ENCODE results near the gene STK17B. TPM values are rescaled to one million over a fixed set of nuclear protein-coding genes. Genes with fewer than 3 reads are reported as not detected.

STK17B gene
- total RNA-seq, 1 experiment from 2014 or later, result 14.9 TPM

DNA sequence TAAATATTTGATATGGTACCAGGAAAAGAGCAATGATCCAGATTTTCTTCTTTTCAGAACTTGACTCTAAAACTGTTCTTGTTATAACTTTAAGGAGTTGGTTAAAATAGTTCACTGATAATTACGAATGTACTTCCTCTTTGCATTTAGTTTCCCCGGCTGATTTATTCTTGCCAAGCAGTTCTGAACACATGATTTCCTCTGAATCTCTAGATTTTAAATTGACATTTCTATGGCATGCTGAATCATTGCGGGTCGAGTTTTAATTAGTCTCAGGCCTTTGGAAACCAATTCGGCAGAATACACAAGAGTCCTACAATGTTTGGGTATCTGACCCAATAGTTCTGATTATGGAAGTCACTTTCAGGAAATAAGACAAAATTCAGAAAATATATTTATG is 65.4 kb downstream of the STK17B start:
- intact Hi-C loops (cut with micrococcal nuclease; ENCODE audit: unreplicated experiment), result no loop called here
- POLR2A ChIA-PET (ENCODE audit: unreplicated experiment), result no interaction called here
- Histone ChIP-seq H3F3A (ENCODE audit: insufficient read depth, low read depth) (no peaks in the 10 kb centered on the region), H3K4me1 (replicated peaks; ENCODE audit: insufficient read depth) (no peaks in the 10 kb centered on the region), H3K9me3 (ENCODE audit: insufficient read depth, low read depth) (no peaks in the 10 kb centered on the region), H3K4me2 (no peak overlapping the region), H3K79me2 (ENCODE audit: low read depth) (no peaks in the 10 kb centered on the region), H2AFZ (no peak overlapping the region), H3K9me2 (ENCODE audit: insufficient read depth) (no peaks in the 10 kb centered on the region), H3K36me3 (ENCODE audit: low read depth) (no peaks in the 10 kb centered on the region), H3K27me3 (ENCODE audit: insufficient read depth, low read depth) (no peaks in the 10 kb centered on the region), H4K20me1 (ENCODE audit: insufficient read depth) (no peaks in the 10 kb centered on the region), H3K27ac (no peak overlapping the region), H3K4me3 (no peak overlapping the region)
- TF ChIP-seq, protein P1, sequence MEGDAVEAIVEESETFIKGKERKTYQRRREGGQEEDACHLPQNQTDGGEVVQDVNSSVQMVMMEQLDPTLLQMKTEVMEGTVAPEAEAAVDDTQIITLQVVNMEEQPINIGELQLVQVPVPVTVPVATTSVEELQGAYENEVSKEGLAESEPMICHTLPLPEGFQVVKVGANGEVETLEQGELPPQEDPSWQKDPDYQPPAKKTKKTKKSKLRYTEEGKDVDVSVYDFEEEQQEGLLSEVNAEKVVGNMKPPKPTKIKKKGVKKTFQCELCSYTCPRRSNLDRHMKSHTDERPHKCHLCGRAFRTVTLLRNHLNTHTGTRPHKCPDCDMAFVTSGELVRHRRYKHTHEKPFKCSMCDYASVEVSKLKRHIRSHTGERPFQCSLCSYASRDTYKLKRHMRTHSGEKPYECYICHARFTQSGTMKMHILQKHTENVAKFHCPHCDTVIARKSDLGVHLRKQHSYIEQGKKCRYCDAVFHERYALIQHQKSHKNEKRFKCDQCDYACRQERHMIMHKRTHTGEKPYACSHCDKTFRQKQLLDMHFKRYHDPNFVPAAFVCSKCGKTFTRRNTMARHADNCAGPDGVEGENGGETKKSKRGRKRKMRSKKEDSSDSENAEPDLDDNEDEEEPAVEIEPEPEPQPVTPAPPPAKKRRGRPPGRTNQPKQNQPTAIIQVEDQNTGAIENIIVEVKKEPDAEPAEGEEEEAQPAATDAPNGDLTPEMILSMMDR (conservative IDR thresholded peaks at IDR 0.05), result no peak
- TF ChIP-seq EZH2 (IDR thresholded peaks at IDR 0.05; ENCODE audit: low read depth), result no peak
- no peak for DNase-seq
- CTCF ChIA-PET, result no interaction called here
- no TSS peak for BruUV-seq (replicated peaks)

DNA sequence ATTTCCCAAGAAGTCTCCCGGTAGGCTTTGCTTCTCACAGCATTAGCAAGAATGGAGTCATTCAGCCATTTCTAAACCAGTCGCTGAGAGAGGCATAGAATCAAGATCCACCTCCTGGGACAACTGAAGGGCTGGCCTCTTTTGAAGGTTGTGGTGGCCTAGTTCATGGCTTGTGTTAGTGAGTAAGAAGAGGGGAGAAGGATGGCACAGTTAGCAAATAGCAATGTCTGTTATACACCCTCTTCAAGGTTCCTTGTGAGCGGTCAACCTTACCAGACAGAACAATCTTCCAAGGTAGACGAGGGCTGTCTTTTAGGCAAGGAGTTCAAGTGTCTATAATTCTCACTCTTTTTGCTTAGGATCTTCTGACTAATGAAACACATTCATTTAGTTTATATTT is 67.3 kb downstream of the STK17B start:
- Histone ChIP-seq H2AFZ (no peak overlapping the region), H3K4me3 (no peak overlapping the region), H3K9me3 (ENCODE audit: insufficient read depth, low read depth) (no peaks in the 10 kb centered on the region), H3F3A (ENCODE audit: insufficient read depth, low read depth) (no peaks in the 10 kb centered on the region), H4K20me1 (ENCODE audit: insufficient read depth) (no peaks in the 10 kb centered on the region), H3K9me2 (ENCODE audit: insufficient read depth) (no peaks in the 10 kb centered on the region), H3K36me3 (ENCODE audit: low read depth) (no peaks in the 10 kb centered on the region), H3K27ac (no peak overlapping the region), H3K79me2 (ENCODE audit: low read depth) (no peaks in the 10 kb centered on the region), H3K27me3 (ENCODE audit: insufficient read depth, low read depth) (no peaks in the 10 kb centered on the region), H3K4me1 (replicated peaks; ENCODE audit: insufficient read depth) (no peaks in the 10 kb centered on the region), H3K4me2 (no peak overlapping the region)
- CTCF ChIA-PET, result no interaction called here
- BruUV-seq (replicated peaks), result no TSS peak
- no peak for DNase-seq
- TF ChIP-seq, protein P1 (conservative IDR thresholded peaks at IDR 0.05), result no peak
- TF ChIP-seq EZH2 (IDR thresholded peaks at IDR 0.05; ENCODE audit: low read depth), result no peak
- POLR2A ChIA-PET (ENCODE audit: unreplicated experiment), result no interaction called here
- intact Hi-C loops (cut with micrococcal nuclease; ENCODE audit: unreplicated experiment), result no loop called here

DNA sequence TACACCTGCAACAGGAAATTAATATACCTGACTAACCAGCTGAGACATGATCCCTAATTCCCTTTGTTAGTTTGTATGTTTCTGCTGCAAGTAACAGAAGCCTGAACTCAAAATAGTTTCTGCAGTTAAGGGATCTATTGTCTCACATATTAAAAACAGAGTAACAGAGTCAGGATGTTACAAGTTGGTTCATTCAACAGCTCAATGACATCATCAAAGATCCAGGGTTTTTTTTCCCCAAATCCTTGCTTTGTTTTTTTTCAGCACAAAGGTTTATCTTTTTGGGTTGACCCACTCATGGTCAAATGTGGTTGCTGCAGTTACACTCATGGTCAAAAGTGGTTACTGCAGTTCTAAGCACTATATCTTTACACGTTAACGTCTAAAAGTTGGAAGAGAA is 67.8 kb downstream of the STK17B start:
- H3K79me2 ChIP-seq (ENCODE audit: low read depth), result no peaks in the 10 kb centered on the region
- H3K36me3 ChIP-seq (ENCODE audit: low read depth), result no peaks in the 10 kb centered on the region
- no peak overlapping the region for H3K27ac ChIP-seq
- H4K20me1 ChIP-seq (ENCODE audit: insufficient read depth), result no peaks in the 10 kb centered on the region
- POLR2A ChIA-PET (ENCODE audit: unreplicated experiment), result no interaction called here
- no peak overlapping the region for H3K4me3 ChIP-seq
- DNase-seq, result no peak
- H3K9me3 ChIP-seq (ENCODE audit: insufficient read depth, low read depth), result no peaks in the 10 kb centered on the region
- CTCF ChIA-PET, result no interaction called here
- no TSS peak for BruUV-seq (replicated peaks)
- H3K9me2 ChIP-seq (ENCODE audit: insufficient read depth), result no peaks in the 10 kb centered on the region
- intact Hi-C loops (cut with micrococcal nuclease; ENCODE audit: unreplicated experiment), result no loop called here
- no peak overlapping the region for H3K4me2 ChIP-seq
- H2AFZ ChIP-seq, result no peak overlapping the region
- no peaks in the 10 kb centered on the region for H3F3A ChIP-seq (ENCODE audit: insufficient read depth, low read depth)
- H3K27me3 ChIP-seq (ENCODE audit: insufficient read depth, low read depth), result no peaks in the 10 kb centered on the region
- TF ChIP-seq EZH2 (IDR thresholded peaks at IDR 0.05; ENCODE audit: low read depth), result no peak
- TF ChIP-seq, protein P1 (conservative IDR thresholded peaks at IDR 0.05), result no peak
- H3K4me1 ChIP-seq (replicated peaks; ENCODE audit: insufficient read depth), result no peaks in the 10 kb centered on the region

All from PC-9 (cell line).